SK-N-SH treated with all-trans-retinoic acid at 6 μM for 48 hours (cell line): ENCODE results near the gene KSR2.

Experiments used
- ATAC-seq: fragments of 200-7000 bp; cut with Tn5 transposase; 3 replicates; pipeline ENCODE4 v1.9.1; 2020; ENCODE audit warnings: mild to moderate bottlenecking, moderate library complexity
- ARNTL ChIP-seq: fragments of 450-650 bp; formaldehyde crosslinking; IDR thresholded peaks from 2 replicates; pipeline ENCODE4 v1.5.0; 2020; ENCODE audit warnings: low read depth, mild to moderate bottlenecking, moderate library complexity, borderline replicate concordance
- BACH2 ChIP-seq: fragments of 250-450 bp; sonication (Bioruptor Pico); IDR thresholded peaks from 2 replicates; pipeline ENCODE4 v1.9.0; 2021; ENCODE audit warnings: mild to moderate bottlenecking, borderline replicate concordance
- CSDC2 ChIP-seq: fragments of 250-450 bp; sonication (Bioruptor Pico); IDR thresholded peaks from 2 replicates; pipeline ENCODE4 v1.5.0; 2020; ENCODE audit warnings: mild to moderate bottlenecking, moderate library complexity
- ESRRG ChIP-seq: fragments of 250-450 bp; sonication (Bioruptor Pico); IDR thresholded peaks from 2 replicates; pipeline ENCODE4 v1.6.1; 2021; ENCODE audit warnings: mild to moderate bottlenecking
- GLIS3 ChIP-seq: fragments of 250-450 bp; sonication (Bioruptor Pico); IDR thresholded peaks from 2 replicates; pipeline ENCODE4 v1.5.0; 2020; ENCODE audit warnings: mild to moderate bottlenecking, moderate library complexity
- ISL1 ChIP-seq: fragments of 250-450 bp; sonication (Bioruptor Pico); IDR thresholded peaks from 2 replicates; pipeline ENCODE4 v2.1.2; 2022; ENCODE audit warnings: mild to moderate bottlenecking, moderate library complexity
- OSR1 ChIP-seq: fragments of 250-450 bp; sonication (Bioruptor Pico); IDR thresholded peaks from 2 replicates; pipeline ENCODE4 v1.8.0; 2022; ENCODE audit warnings: moderate library complexity, mild to moderate bottlenecking, inconsistent platforms
- RARB ChIP-seq: fragments of 250-450 bp; sonication (Bioruptor Pico); IDR thresholded peaks from 2 replicates; pipeline ENCODE4 v1.8.0; 2021; ENCODE audit warnings: mild to moderate bottlenecking, moderate library complexity
- SNAI2 ChIP-seq: fragments of 250-450 bp; sonication (Bioruptor Pico); IDR thresholded peaks from 2 replicates; pipeline ENCODE4 v1.5.0; 2020; ENCODE audit warnings: mild to moderate bottlenecking, moderate library complexity
- TCF4 ChIP-seq: fragments of 250-450 bp; sonication (Bioruptor Pico); IDR thresholded peaks from 2 replicates; pipeline ENCODE4 v1.8.0; 2021; ENCODE audit warnings: mild to moderate bottlenecking, moderate library complexity, borderline replicate concordance
- TOX ChIP-seq: fragments of 250-450 bp; sonication (Bioruptor Pico); IDR thresholded peaks from 2 replicates; pipeline ENCODE4 v1.8.0; 2021; ENCODE audit warnings: mild to moderate bottlenecking, moderate library complexity, borderline replicate concordance
- TSHZ2 ChIP-seq: fragments of 250-450 bp; sonication (Bioruptor Pico); IDR thresholded peaks from 2 replicates; pipeline ENCODE4 v1.5.0; 2020; ENCODE audit warnings: mild to moderate bottlenecking, moderate library complexity
- ZFP3 ChIP-seq: fragments of 250-450 bp; sonication (Bioruptor Pico); IDR thresholded peaks from 2 replicates; pipeline ENCODE4 v1.5.0; 2020; ENCODE audit warnings: mild to moderate bottlenecking, moderate library complexity
- ZFP30 ChIP-seq: fragments of 450-650 bp; formaldehyde crosslinking; IDR thresholded peaks from 2 replicates; pipeline ENCODE4 v1.5.0; 2022; ENCODE audit warnings: mild to moderate bottlenecking, moderate library complexity
- ZNF70 ChIP-seq: fragments of 450-650 bp; formaldehyde crosslinking; IDR thresholded peaks from 2 replicates; pipeline ENCODE4 v1.5.0; 2020; ENCODE audit warnings: mild to moderate bottlenecking, moderate library complexity
- ZNF8 ChIP-seq: fragments of 450-650 bp; formaldehyde crosslinking; IDR thresholded peaks from 2 replicates; pipeline ENCODE4 v1.5.0; 2020; ENCODE audit warnings: mild to moderate bottlenecking, moderate library complexity
- TF ChIP-seq, protein P1 (sequence below): fragments of 250-450 bp; sonication (Bioruptor Pico); IDR thresholded peaks from 2 replicates; pipeline ENCODE4 v1.5.1; 2020; ENCODE audit warnings: low read depth, mild to moderate bottlenecking, moderate library complexity
- TF ChIP-seq, protein P2 (sequence below): fragments of 250-450 bp; sonication (Bioruptor Pico); IDR thresholded peaks from 2 replicates; pipeline ENCODE4 v1.5.1; 2021; ENCODE audit warnings: mild to moderate bottlenecking, moderate library complexity
- TF ChIP-seq, protein P3 (sequence below): fragments of 250-450 bp; sonication (Bioruptor Pico); IDR thresholded peaks from 2 replicates; pipeline ENCODE4 v1.8.0; 2021; ENCODE audit warnings: low read depth, mild to moderate bottlenecking, moderate library complexity, borderline replicate concordance
- TF ChIP-seq, protein P4 (sequence below): fragments of 250-450 bp; sonication (Bioruptor Pico); IDR thresholded peaks from 2 replicates; pipeline ENCODE4 v1.8.0; 2020; ENCODE audit warnings: mild to moderate bottlenecking, moderate library complexity, borderline replicate concordance

KSR2 gene

GRCh38 chr12:117825827-117826226 is 143.0 kb downstream of the KSR2 start:
- TF ChIP-seq, protein P1, sequence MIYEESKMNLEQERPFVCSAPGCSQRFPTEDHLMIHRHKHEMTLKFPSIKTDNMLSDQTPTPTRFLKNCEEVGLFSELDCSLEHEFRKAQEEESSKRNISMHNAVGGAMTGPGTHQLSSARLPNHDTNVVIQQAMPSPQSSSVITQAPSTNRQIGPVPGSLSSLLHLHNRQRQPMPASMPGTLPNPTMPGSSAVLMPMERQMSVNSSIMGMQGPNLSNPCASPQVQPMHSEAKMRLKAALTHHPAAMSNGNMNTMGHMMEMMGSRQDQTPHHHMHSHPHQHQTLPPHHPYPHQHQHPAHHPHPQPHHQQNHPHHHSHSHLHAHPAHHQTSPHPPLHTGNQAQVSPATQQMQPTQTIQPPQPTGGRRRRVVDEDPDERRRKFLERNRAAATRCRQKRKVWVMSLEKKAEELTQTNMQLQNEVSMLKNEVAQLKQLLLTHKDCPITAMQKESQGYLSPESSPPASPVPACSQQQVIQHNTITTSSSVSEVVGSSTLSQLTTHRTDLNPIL, result no peak
- TF ChIP-seq TOX, result no peak
- no peak for TF ChIP-seq SNAI2 (CRISPR knock-in tag)
- no peak for TF ChIP-seq ARNTL (CRISPR knock-in tag)
- TF ChIP-seq TCF4 (CRISPR knock-in tag), result no peak
- no peak for TF ChIP-seq ZNF8 (CRISPR knock-in tag)
- TF ChIP-seq ESRRG, result no peak
- no peak for TF ChIP-seq RARB (CRISPR knock-in tag)
- TF ChIP-seq CSDC2 (CRISPR knock-in tag), result no peak
- no peak for ATAC-seq

DNA sequence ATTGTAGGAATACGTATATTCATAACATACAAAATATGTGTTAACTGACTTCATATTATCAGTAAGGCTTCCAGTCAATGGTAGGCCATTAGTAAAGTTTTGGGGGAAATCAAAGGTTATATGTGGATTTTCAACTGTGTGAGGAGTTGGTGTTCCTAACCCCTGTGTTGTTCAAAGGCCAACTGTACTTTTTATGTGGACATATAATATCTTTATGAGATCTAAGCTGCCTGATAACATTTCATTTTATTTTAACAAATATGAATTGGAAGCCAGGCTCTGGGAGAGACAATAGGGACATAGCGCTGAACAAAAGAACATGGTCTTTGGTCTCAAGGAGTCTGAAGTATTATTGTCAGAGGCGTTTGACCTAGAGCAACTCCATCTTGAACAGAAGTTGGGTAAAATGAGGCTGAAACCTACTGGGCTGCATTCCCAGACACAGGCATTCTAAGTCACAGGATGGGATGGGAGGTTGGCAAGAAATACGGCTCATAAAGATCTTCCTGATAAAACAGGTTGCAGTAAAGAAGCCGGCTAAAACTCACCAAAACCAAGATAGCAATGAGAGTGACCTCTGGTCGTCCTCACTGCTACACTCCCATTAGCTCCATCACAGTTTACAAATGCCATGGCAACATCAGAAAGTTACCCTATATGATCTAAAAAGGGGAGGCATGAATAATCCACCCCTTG is 147.2 kb downstream of the KSR2 start:
- no peak for ATAC-seq
- TF ChIP-seq ZFP30 (no peak), ISL1 (no peak), TOX (no peak), ZFP3 (no peak), OSR1 (CRISPR knock-in tag) (no peak), BACH2 (CRISPR knock-in tag) (no peak), ZNF8 (CRISPR knock-in tag) (no peak), ZNF70 (CRISPR knock-in tag) (no peak), ARNTL (CRISPR knock-in tag) (no peak), CSDC2 (CRISPR knock-in tag) (no peak), TSHZ2 (CRISPR knock-in tag) (no peak), SNAI2 (CRISPR knock-in tag) (no peak), RARB (CRISPR knock-in tag) (no peak), TCF4 (CRISPR knock-in tag) (no peak), GLIS3 (CRISPR knock-in tag) (no peak)
- TF ChIP-seq, protein P2, sequence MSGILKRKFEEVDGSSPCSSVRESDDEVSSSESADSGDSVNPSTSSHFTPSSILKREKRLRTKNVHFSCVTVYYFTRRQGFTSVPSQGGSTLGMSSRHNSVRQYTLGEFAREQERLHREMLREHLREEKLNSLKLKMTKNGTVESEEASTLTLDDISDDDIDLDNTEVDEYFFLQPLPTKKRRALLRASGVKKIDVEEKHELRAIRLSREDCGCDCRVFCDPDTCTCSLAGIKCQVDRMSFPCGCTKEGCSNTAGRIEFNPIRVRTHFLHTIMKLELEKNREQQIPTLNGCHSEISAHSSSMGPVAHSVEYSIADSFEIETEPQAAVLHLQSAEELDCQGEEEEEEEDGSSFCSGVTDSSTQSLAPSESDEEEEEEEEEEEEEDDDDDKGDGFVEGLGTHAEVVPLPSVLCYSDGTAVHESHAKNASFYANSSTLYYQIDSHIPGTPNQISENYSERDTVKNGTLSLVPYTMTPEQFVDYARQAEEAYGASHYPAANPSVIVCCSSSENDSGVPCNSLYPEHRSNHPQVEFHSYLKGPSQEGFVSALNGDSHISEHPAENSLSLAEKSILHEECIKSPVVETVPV, result no peak
- TF ChIP-seq, protein P3, sequence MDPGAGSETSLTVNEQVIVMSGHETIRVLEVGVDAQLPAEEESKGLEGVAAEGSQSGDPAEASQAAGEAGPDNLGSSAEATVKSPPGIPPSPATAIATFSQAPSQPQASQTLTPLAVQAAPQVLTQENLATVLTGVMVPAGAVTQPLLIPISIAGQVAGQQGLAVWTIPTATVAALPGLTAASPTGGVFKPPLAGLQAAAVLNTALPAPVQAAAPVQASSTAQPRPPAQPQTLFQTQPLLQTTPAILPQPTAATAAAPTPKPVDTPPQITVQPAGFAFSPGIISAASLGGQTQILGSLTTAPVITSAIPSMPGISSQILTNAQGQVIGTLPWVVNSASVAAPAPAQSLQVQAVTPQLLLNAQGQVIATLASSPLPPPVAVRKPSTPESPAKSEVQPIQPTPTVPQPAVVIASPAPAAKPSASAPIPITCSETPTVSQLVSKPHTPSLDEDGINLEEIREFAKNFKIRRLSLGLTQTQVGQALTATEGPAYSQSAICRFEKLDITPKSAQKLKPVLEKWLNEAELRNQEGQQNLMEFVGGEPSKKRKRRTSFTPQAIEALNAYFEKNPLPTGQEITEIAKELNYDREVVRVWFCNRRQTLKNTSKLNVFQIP (CRISPR knock-in tag), result no peak
- TF ChIP-seq, protein P4, sequence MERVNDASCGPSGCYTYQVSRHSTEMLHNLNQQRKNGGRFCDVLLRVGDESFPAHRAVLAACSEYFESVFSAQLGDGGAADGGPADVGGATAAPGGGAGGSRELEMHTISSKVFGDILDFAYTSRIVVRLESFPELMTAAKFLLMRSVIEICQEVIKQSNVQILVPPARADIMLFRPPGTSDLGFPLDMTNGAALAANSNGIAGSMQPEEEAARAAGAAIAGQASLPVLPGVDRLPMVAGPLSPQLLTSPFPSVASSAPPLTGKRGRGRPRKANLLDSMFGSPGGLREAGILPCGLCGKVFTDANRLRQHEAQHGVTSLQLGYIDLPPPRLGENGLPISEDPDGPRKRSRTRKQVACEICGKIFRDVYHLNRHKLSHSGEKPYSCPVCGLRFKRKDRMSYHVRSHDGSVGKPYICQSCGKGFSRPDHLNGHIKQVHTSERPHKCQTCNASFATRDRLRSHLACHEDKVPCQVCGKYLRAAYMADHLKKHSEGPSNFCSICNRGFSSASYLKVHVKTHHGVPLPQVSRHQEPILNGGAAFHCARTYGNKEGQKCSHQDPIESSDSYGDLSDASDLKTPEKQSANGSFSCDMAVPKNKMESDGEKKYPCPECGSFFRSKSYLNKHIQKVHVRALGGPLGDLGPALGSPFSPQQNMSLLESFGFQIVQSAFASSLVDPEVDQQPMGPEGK (CRISPR knock-in tag), result no peak

DNA sequence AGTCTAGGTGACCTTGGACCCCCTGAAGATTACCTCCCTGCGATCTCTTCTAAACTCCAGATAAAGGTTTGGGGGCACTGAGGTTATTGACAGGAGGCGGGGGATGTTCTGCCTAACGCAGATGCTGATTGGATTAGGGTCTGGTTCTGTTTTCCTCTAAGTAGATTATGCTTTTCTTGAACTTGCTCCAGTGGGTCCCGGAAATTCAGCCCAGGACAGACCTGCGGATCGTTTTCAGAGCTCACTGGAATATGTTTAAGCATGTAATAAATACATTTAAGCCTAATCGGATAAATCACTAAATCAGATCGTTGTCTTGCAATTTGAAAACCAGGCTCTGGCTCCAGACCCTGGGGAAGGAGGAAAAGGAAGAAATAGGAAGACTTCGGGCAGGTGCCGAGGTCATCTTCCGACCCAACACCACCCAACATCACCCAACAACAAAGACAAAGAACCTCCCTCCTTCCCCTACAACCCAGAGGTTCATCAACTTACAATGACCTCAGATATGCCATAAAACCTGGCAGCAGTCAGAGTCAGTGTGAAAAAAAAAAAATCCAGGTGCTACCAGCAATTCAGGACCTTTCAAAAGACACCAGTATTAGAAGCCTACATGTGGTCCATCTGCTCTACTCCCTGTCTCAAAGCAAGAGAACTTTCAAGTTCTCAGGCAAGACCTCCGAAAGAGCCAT is 148.4 kb downstream of the KSR2 start:
- ATAC-seq, result no peak
- 0 out of 2 replicates have a peak, but pooled peaks have one; percentile 14 for TF ChIP-seq TSHZ2 (CRISPR knock-in tag)
- TF ChIP-seq ISL1, result no peak
- TF ChIP-seq TCF4 (CRISPR knock-in tag), result peak; percentile 68; the same call in 1 of the 2 replicates
